Right atrium auricular region (tissue), 2 donors: ENCODE measurements around the gene RBBP6. TPM values are rescaled to one million over a fixed set of nuclear protein-coding genes. Genes with fewer than 3 reads are reported as not detected.
A peak's percentile ranks its signal among the peaks of the same experiment; 100 is the strongest.

ENCODE experiments used
- DNase-seq: peaks from one replicate; pipeline ENCODE4 v3.0.0-alpha.2; 2019; ENCODE audit warnings: low spot score
- H3K27ac ChIP-seq, 2 donors: fragments of 200-600 bp; sonication (generic); 1 replicate in 1 of 2; 2 replicates in 1 of 2; pipeline ENCODE4 v1.5.1; 2016 to 2019
- H3K27me3 ChIP-seq, 2 donors: fragments of 200-600 bp; sonication (generic); one replicate each; pipeline versions ENCODE4 v1.5.1 to v1.6.0; 2017 to 2019
- H3K36me3 ChIP-seq: fragments of 200-600 bp; sonication (generic); one replicate; pipeline ENCODE4 v1.5.1; 2016
- H3K4me1 ChIP-seq, 2 donors: fragments of 200-600 bp; sonication (generic); one replicate each; pipeline versions ENCODE4 v1.5.1 to v1.6.0; 2017 to 2019
- H3K4me3 ChIP-seq, 2 donors: fragments of 200-600 bp; sonication (generic); 1 replicate in 1 of 2; 2 replicates in 1 of 2; pipeline ENCODE4 v1.5.1; 2017 to 2019; ENCODE audit warnings: mild to moderate bottlenecking in 1 of 2, moderate library complexity in 1 of 2
- H3K9me3 ChIP-seq, 2 donors: fragments of 200-600 bp; sonication (generic); one replicate each; pipeline ENCODE4 v1.5.1; 2019
- total RNA-seq, 2 donors: library from RNA; depleted of rRNA; stranded (reverse); fragments of >200 nt; gene quantifications; one replicate each; pipeline ENCODE4 v1.1.0, GENCODE V29; 2016
- TF ChIP-seq, protein P1 (sequence below), 2 donors: fragments of 200-600 bp; sonication (generic); IDR thresholded peaks; one replicate each; pipeline ENCODE4 v1.5.1; 2019; ENCODE audit warnings: antibody characterized with exemption in 2 of 2

Gene RBBP6
- total RNA-seq, 2 donors from 2014 or later = 18.7 to 25.8 TPM

DNA sequence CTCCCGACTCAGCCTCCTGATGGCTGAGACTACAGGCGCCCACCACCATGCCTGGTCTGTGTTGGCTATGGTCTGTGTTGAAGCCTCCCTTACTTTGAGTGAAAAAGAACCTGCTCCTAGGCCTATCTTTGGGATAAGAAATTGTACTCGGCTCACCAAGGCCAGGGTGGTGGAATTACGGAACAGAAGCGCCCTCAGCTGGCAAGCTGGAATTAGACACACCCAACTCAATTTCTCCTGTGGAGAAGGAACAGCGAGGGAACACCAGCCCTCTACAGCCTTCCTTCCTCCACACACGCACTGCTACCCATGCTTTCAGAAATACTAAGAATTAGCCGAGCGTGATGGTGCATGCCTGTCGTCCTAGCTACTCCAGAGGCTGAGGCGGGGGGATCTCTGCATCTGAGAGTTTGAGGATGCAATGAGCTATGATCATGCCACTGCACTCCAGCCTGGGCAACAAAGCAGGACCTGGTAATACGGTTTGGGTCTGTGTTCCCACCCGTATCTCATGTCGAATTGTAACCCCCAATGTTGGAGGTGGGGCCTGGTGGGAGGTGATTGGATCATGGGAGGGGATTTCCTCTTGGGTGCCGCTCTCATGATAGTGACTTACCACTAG, 40.1 kb upstream of the RBBP6 start:
- Histone ChIP-seq H3K36me3 (no peaks in the 10 kb centered on the region), H3K4me3 (no peak overlapping the region), H3K27me3 (no peaks in the 10 kb centered on the region), H3K27ac (no peak overlapping the region), H3K9me3 (no peaks in the 10 kb centered on the region), H3K4me1 (no peaks in the 10 kb centered on the region)
- TF ChIP-seq, protein P1, sequence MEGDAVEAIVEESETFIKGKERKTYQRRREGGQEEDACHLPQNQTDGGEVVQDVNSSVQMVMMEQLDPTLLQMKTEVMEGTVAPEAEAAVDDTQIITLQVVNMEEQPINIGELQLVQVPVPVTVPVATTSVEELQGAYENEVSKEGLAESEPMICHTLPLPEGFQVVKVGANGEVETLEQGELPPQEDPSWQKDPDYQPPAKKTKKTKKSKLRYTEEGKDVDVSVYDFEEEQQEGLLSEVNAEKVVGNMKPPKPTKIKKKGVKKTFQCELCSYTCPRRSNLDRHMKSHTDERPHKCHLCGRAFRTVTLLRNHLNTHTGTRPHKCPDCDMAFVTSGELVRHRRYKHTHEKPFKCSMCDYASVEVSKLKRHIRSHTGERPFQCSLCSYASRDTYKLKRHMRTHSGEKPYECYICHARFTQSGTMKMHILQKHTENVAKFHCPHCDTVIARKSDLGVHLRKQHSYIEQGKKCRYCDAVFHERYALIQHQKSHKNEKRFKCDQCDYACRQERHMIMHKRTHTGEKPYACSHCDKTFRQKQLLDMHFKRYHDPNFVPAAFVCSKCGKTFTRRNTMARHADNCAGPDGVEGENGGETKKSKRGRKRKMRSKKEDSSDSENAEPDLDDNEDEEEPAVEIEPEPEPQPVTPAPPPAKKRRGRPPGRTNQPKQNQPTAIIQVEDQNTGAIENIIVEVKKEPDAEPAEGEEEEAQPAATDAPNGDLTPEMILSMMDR (IDR thresholded peaks at IDR 0.05) = peak in 1 of 2 donors; percentile 57
- DNase-seq = no peak

DNA sequence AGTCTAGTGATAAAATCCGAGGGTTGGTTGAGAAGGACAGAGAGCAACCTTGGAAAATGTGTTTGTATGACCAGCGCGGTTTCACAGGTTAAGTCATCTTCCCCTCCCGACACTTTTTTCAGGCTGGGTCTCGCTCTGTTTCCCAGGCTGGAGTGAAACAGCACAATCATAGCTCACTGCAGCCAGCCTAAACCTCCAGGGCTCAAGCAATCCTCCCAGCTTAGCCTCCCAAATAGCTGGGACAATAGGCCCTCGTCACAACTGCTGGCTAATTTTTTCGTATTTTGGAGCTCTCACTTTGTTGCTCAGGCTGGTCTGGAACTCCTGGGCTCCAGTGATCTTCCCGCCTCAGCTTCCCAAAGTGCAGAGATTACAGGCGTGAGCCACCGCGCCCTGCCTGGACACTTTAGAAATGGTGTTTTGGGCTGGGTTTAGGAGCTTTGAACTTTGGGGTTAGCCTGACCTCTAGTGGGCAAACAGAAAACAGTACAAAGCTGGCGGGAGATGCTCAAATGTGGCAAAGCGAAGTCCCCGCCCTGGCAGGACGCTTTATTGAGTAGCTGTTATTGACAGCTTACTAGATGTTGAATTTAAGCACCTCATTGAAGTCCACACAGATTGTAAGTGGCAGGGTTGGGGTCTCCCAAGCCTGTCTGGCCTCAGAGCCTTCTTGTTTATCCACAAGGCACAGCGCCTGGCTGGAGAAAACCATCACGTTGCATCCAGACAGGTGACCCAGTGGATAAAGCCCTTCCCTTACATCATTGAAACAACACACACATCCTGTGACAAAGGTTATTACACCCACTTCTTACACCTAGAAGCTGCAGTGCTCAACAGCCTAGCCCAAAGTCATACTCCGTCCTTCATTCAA, 34.7 kb upstream of the RBBP6 start:
- no peaks in the 10 kb centered on the region for H3K36me3 ChIP-seq
- DNase-seq = peak; percentile 60
- no peaks in the 10 kb centered on the region for H3K27me3 ChIP-seq
- no peak overlapping the region for H3K4me3 ChIP-seq
- TF ChIP-seq, protein P1 (IDR thresholded peaks at IDR 0.05) = peak; percentile 28 to 83
- no peaks in the 10 kb centered on the region for H3K9me3 ChIP-seq
- H3K4me1 ChIP-seq = no peaks in the 10 kb centered on the region
- H3K27ac ChIP-seq = no peak overlapping the region

DNA sequence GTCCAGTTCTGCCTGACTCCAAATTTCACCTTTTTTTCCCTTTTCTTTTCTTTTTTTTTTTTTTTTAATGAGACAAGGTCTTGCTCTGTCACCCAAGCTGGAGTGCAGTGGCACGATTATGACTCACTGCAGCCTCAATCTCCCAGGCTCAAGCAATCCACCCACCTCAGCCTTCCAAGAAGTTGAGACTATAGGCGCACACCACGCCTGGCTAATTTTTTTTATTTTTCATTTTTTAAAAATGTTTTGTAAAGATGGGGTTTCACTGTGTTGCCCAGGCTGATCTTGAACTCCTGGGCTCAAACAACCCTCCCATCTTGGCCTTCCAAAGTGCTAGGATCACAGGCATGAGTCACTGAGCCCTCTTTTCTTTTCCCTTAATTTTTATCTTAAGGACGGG, 33.4 kb upstream of the RBBP6 start:
- DNase-seq = no peak
- TF ChIP-seq, protein P1 (IDR thresholded peaks at IDR 0.05) = no peak
- H3K36me3 ChIP-seq = no peaks in the 10 kb centered on the region
- H3K9me3 ChIP-seq = no peaks in the 10 kb centered on the region
- H3K27ac ChIP-seq = no peak overlapping the region
- H3K4me3 ChIP-seq = no peak overlapping the region
- no peaks in the 10 kb centered on the region for H3K4me1 ChIP-seq
- H3K27me3 ChIP-seq = no peaks in the 10 kb centered on the region

DNA sequence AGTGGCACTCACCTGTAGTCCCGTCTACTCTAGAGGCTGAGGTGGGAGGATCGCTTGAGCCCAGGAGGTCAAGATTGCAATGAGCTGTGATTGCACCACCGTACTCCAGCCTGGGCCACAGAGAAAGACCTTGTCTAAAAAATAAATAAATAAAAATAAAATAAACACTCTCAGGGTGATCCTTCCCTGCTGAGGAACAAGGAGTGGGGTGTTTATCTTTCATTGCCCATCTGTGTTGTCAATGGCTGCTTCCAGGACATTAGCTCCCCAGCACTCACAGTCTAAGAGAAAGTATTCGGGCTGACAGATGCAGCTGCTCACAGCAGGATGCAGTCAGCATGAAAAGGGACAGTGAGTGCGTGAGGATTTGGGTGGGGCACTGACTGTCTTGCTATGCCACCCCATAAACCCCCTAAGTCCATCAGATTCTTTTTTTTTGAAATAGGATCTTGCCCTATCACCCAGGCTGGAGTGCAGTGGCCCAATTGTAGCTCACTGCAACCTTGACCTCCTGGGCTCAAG, 31.3 kb upstream of the RBBP6 start:
- no peak overlapping the region for H3K27ac ChIP-seq

DNA sequence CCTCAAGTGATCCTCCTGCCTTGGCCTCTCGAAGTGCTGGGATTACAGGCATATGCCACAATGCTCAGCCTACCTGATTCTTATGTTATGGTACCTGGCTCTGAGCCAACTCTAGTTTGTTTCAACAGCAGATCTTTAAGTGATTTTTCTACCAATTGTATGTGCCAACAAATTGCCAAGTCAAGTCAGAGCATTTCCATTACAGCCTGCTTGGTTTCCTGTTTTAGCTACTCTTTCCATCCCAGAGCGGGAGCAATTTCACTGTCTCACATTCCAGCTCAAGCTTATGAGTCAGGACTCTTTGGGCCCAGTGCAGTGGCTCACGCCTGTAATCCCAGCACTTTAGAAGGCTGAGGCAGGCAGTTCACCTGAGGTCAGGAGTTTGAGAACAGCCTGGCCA, 30.8 kb upstream of the RBBP6 start:
- H3K9me3 ChIP-seq = no peaks in the 10 kb centered on the region
- H3K27ac ChIP-seq = no peak overlapping the region
- TF ChIP-seq, protein P1 (IDR thresholded peaks at IDR 0.05) = no peak
- H3K36me3 ChIP-seq = no peaks in the 10 kb centered on the region
- no peaks in the 10 kb centered on the region for H3K4me1 ChIP-seq
- no peak for DNase-seq
- no peaks in the 10 kb centered on the region for H3K27me3 ChIP-seq
- H3K4me3 ChIP-seq = no peak overlapping the region

More for the DNA sequence above, 31.3 kb upstream of the RBBP6 start:
- H3K36me3 ChIP-seq = no peaks in the 10 kb centered on the region
- no peaks in the 10 kb centered on the region for H3K4me1 ChIP-seq
- no peak for DNase-seq
- no peak overlapping the region for H3K4me3 ChIP-seq
- H3K27me3 ChIP-seq = no peaks in the 10 kb centered on the region
- TF ChIP-seq, protein P1 (IDR thresholded peaks at IDR 0.05) = no peak
- no peaks in the 10 kb centered on the region for H3K9me3 ChIP-seq
